H1 (cell line): ENCODE results near the gene MYO7B. TPM values are rescaled to one million over a fixed set of nuclear protein-coding genes. Genes with fewer than 3 reads are reported as not detected.
A peak's percentile ranks its signal among the peaks of the same experiment; 100 is the strongest.

Experiments used
- CTCF ChIA-PET: fragments of 300-600 bp; sonication (Branson Sonifier 250); formaldehyde crosslinking; loops from one replicate; lab custom pipeline; 2021; ENCODE audit not compliant: partially characterized antibody; lab: Charles Lee
- POLR2A ChIA-PET: fragments of 300-600 bp; sonication (Branson Sonifier 250); formaldehyde crosslinking; loops from one replicate; lab custom pipeline; 2021; ENCODE audit warnings: inconsistent platforms; ENCODE audit not compliant: partially characterized antibody; lab: Charles Lee
- DNase-seq, 2 experiments: peaks; one replicate each; pipeline versions ENCODE4 v3.0.0 to v3.0.0-alpha.2; 2010 to 2022; ENCODE audit warnings: low spot score in 2 of 2, low read depth in 1 of 2, mixed read lengths in 1 of 2
- FAIRE-seq: peaks from 2 replicates; lab custom pipeline; 2011; peaks lifted over from hg19 to GRCh38; lab: Jason Lieb, UNC
- H2AFZ ChIP-seq: 2 replicates; pipeline ENCODE4 v1.8.1; 2012; ENCODE audit warnings: low read length, inconsistent platforms
- H2AK5ac ChIP-seq: 2 replicates; pipeline ENCODE4 v1.6.1; 2013; ENCODE audit warnings: low read depth, low read length
- H2BK120ac ChIP-seq: replicated peaks from 2 replicates; pipeline ENCODE3; 2013; ENCODE audit warnings: low read depth, low read length, inconsistent platforms
- H2BK12ac ChIP-seq: 2 replicates; pipeline ENCODE4 v1.6.1; 2013; ENCODE audit warnings: low read depth, low read length
- H2BK15ac ChIP-seq: 2 replicates; pipeline ENCODE4 v1.6.1; 2013; ENCODE audit warnings: low read length
- H2BK20ac ChIP-seq: 2 replicates; pipeline ENCODE4 v1.6.1; 2013; ENCODE audit warnings: low read length
- H2BK5ac ChIP-seq: 2 replicates; pipeline ENCODE4 v1.6.1; 2013; ENCODE audit warnings: low read depth, low read length
- H3K14ac ChIP-seq: 2 replicates; pipeline ENCODE4 v1.6.1; 2013; ENCODE audit warnings: inconsistent platforms; ENCODE audit not compliant: insufficient read length
- H3K18ac ChIP-seq: 2 replicates; pipeline ENCODE4 v1.6.1; 2013; ENCODE audit warnings: low read length; ENCODE audit errors: extremely low read depth
- H3K23ac ChIP-seq: 2 replicates; pipeline ENCODE4 v1.6.1; 2013; ENCODE audit warnings: inconsistent platforms; ENCODE audit not compliant: insufficient read length
- H3K23me2 ChIP-seq: 2 replicates; pipeline ENCODE4 v1.6.1; 2013; ENCODE audit warnings: low read depth, low read length
- H3K27ac ChIP-seq: 2 replicates; pipeline ENCODE4 v1.6.1; 2011; ENCODE audit warnings: low read depth, low read length, inconsistent platforms
- H3K27me3 ChIP-seq, 4 experiments: replicated peaks in 1 of 4; 1 replicate in 1 of 4; 2 replicates in 3 of 4; pipeline versions ENCODE4 v1.6.1 to v1.8.1; 2011 to 2013; ENCODE audit warnings: low read length in 3 of 4, mild to moderate bottlenecking in 3 of 4, inconsistent platforms in 2 of 4, mixed read lengths in 2 of 4, moderate library complexity in 1 of 4; ENCODE audit not compliant: control insufficient read depth in 3 of 4, insufficient read depth in 3 of 4; ENCODE audit errors: extremely low read depth in 1 of 4
- H3K36me3 ChIP-seq, 4 experiments: 2 replicates each; pipeline versions ENCODE4 v1.6.1 to v1.8.1; 2011 to 2013; ENCODE audit warnings: mild to moderate bottlenecking in 4 of 4, low read length in 3 of 4, moderate library complexity in 2 of 4, control low read depth in 1 of 4, inconsistent platforms in 1 of 4; ENCODE audit not compliant: insufficient read depth in 4 of 4, control insufficient read depth in 2 of 4
- H3K4ac ChIP-seq: replicated peaks from 2 replicates; pipeline ENCODE3; 2013; ENCODE audit warnings: low read length, low read depth, mixed read lengths, inconsistent platforms; ENCODE audit not compliant: insufficient read length
- H3K4me1 ChIP-seq, 4 experiments: replicated peaks in 1 of 4; 1 replicate in 1 of 4; 2 replicates in 3 of 4; pipeline versions ENCODE4 v1.6.1 to v1.8.1; 2011 to 2013; ENCODE audit warnings: low read length in 3 of 4, inconsistent platforms in 2 of 4, mixed read lengths in 1 of 4; ENCODE audit not compliant: insufficient read depth in 4 of 4, control insufficient read depth in 3 of 4
- H3K4me2 ChIP-seq, 2 experiments: 2 replicates each; pipeline versions ENCODE4 v1.6.1 to v1.8.1; 2011 to 2013; ENCODE audit warnings: low read depth in 2 of 2, low read length in 2 of 2, control low read depth in 1 of 2, inconsistent platforms in 1 of 2, mild to moderate bottlenecking in 1 of 2; ENCODE audit not compliant: insufficient read depth in 1 of 2
- H3K4me3 ChIP-seq, 4 experiments: fragments of 200-600, 300-600 bp in 1 of 4; sonication (generic), shearing (Covaris generic), sonication (Bioruptor Twin) in 1 of 4; 2 replicates each; pipeline versions ENCODE4 v1.5.1 to v1.8.1; 2011 to 2016; ENCODE audit warnings: low read length in 4 of 4, low read depth in 3 of 4, control low read depth in 2 of 4, inconsistent platforms in 2 of 4, mild to moderate bottlenecking in 2 of 4, mixed read lengths in 1 of 4, moderate library complexity in 1 of 4; ENCODE audit not compliant: insufficient read depth in 2 of 4; ENCODE audit errors: extremely low read depth in 1 of 4
- H3K56ac ChIP-seq: replicated peaks from 2 replicates; pipeline ENCODE3; 2013; ENCODE audit warnings: low read depth, mild to moderate bottlenecking, mixed read lengths, low read length, inconsistent platforms; ENCODE audit not compliant: insufficient read length
- H3K79me1 ChIP-seq: 2 replicates; pipeline ENCODE4 v1.6.1; 2013; ENCODE audit warnings: low read depth, low read length, control low read depth
- H3K79me2 ChIP-seq, 2 experiments: 2 replicates each; pipeline versions ENCODE4 v1.6.1 to v1.8.1; 2012 to 2013; ENCODE audit warnings: low read length in 2 of 2, mild to moderate bottlenecking in 2 of 2, inconsistent platforms in 1 of 2; ENCODE audit not compliant: insufficient read depth in 2 of 2, control insufficient read depth in 1 of 2
- H3K9ac ChIP-seq, 4 experiments: replicated peaks in 1 of 4; 1 replicate in 1 of 4; 2 replicates in 3 of 4; pipeline versions ENCODE4 v1.6.1 to v1.8.1; 2011 to 2013; ENCODE audit warnings: low read depth in 3 of 4, low read length in 3 of 4, control low read depth in 2 of 4, mild to moderate bottlenecking in 2 of 4, moderate library complexity in 2 of 4, inconsistent platforms in 1 of 4; ENCODE audit errors: extremely low read depth in 1 of 4
- H3K9me3 ChIP-seq, 2 experiments: 2 replicates each; pipeline versions ENCODE4 v1.6.1 to v1.8.1; 2012 to 2013; ENCODE audit warnings: mild to moderate bottlenecking in 2 of 2, moderate library complexity in 2 of 2, control low read depth in 1 of 2, inconsistent platforms in 1 of 2, low read depth in 1 of 2, low read length in 1 of 2, mixed read lengths in 1 of 2; ENCODE audit not compliant: insufficient read depth in 2 of 2
- H4K20me1 ChIP-seq, 2 experiments: replicated peaks in 1 of 2; 2 replicates each; pipeline versions ENCODE3 to v1.8.1; 2011 to 2013; ENCODE audit warnings: inconsistent platforms in 2 of 2, low read length in 2 of 2, mild to moderate bottlenecking in 1 of 2; ENCODE audit not compliant: insufficient read depth in 2 of 2, control insufficient read depth in 1 of 2
- H4K5ac ChIP-seq: 2 replicates; pipeline ENCODE4 v1.6.1; 2013; ENCODE audit warnings: low read length, low read depth, mixed read lengths, inconsistent platforms; ENCODE audit not compliant: insufficient read length
- H4K8ac ChIP-seq: 2 replicates; pipeline ENCODE4 v1.8.0; 2013; ENCODE audit warnings: mild to moderate bottlenecking, moderate library complexity, low read length, inconsistent platforms; ENCODE audit not compliant: insufficient read depth; ENCODE audit errors: extremely low read depth
- H4K91ac ChIP-seq: replicated peaks from 2 replicates; pipeline ENCODE3; 2013; ENCODE audit warnings: low read length, mixed read lengths, inconsistent platforms; ENCODE audit not compliant: insufficient read length
- BRCA1 ChIP-seq: IDR thresholded peaks from 2 replicates; pipeline ENCODE4 v1.6.1; 2012; ENCODE audit warnings: low read depth, low read length, improper control_type of control experiment
- CEBPB ChIP-seq: IDR thresholded peaks from 2 replicates; pipeline ENCODE4 v1.6.1; 2012; ENCODE audit warnings: low read depth, low read length
- CHD1 ChIP-seq: IDR thresholded peaks from 2 replicates; pipeline ENCODE4 v1.6.1; 2012; ENCODE audit warnings: low read depth, low read length, improper control_type of control experiment
- E2F6 ChIP-seq: IDR thresholded peaks from 2 replicates; pipeline ENCODE4 v1.6.1; 2012; ENCODE audit warnings: inconsistent platforms
- GABPA ChIP-seq: IDR thresholded peaks from 2 replicates; pipeline ENCODE4 v1.6.1; 2011; ENCODE audit warnings: mild to moderate bottlenecking, low read length, moderate library complexity, borderline replicate concordance; ENCODE audit not compliant: insufficient read depth
- HDAC6 ChIP-seq: IDR thresholded peaks from one replicate; pipeline ENCODE4 v1.7.1; 2012; ENCODE audit warnings: low read depth, mild to moderate bottlenecking, inconsistent platforms, low read length, moderate library complexity
- JUND ChIP-seq: IDR thresholded peaks from 2 replicates; pipeline ENCODE4 v1.6.1; 2011; ENCODE audit warnings: mild to moderate bottlenecking, improper control_type of control experiment, low read length
- NANOG ChIP-seq: IDR thresholded peaks from 2 replicates; pipeline ENCODE4 v1.6.1; 2011; ENCODE audit warnings: low read length, low read depth, mild to moderate bottlenecking, inconsistent platforms; ENCODE audit not compliant: insufficient read depth, poor library complexity, severe bottlenecking
- SAP30 ChIP-seq: fragments of 300-600 bp; sonication (generic); IDR thresholded peaks from 2 replicates; pipeline ENCODE4 v1.7.1; 2012; ENCODE audit warnings: low read length, moderate library complexity, mild to moderate bottlenecking, inconsistent platforms; ENCODE audit not compliant: insufficient read depth, insufficient replicate concordance
- SIRT6 ChIP-seq: IDR thresholded peaks from one replicate; pipeline ENCODE4 v1.7.1; 2012; ENCODE audit warnings: low read length, inconsistent platforms
- USF2 ChIP-seq: IDR thresholded peaks from 2 replicates; pipeline ENCODE4 v1.6.1; 2011; ENCODE audit warnings: low read length, improper control_type of control experiment
- WGBS, 2 experiments: shearing (Covaris generic) in 1 of 2; methylation state at CpG; one replicate each; pipeline versions ENCODE4 v1.1.6 to v1.1.7; 2013 to 2015; ENCODE audit warnings: low lambda C conversion rate in 2 of 2, mixed read lengths in 2 of 2, inconsistent platforms in 1 of 2, low coverage in 1 of 2, missing lambda C conversion rate in 1 of 2; ENCODE audit not compliant: insufficient replicate concordance in 2 of 2, insufficient coverage in 1 of 2, insufficient read length in 1 of 2; ENCODE audit errors: extremely low coverage in 1 of 2, missing lambda C conversion rate in 1 of 2; 5-methylcytosine and 5-hydroxymethylcytosine counted together
- polyA plus RNA-seq, 7 experiments: library from polyadenylated mRNA; depleted of rRNA in 3 of 7; stranded (reverse) in 5 of 7; unstranded in 2 of 7; fragments of >200 nt in 5 of 7; fragments of 200-250 nt in 2 of 7; gene quantifications; 1 replicate in 5 of 7; 2 replicates in 1 of 7; 4 replicates in 1 of 7; pipeline versions ENCODE4 v1.2.1 to v1.2.3, GENCODE V29; 2011 to 2013; ENCODE audit warnings: missing spikeins in 2 of 7, mixed read lengths in 2 of 7
- total RNA-seq: library from RNA; stranded (reverse); fragmentation: NEBNext Ultra II Directional; extraction: Animal tissue kit (Norgen Biotek cat#: 25700); gene quantifications from 2 replicates; pipeline ENCODE4 v1.2.1, GENCODE V29; 2021

The MYO7B gene
- total and polyA plus RNA-seq, 2 of the 8 experiments (the other 6 are each of a cell fraction or from before 2014, with no cell fraction given) = not detected

- peak overlapping the region; percentile 63 for H4K91ac ChIP-seq
- no peak overlapping the region for H2AK5ac ChIP-seq
- no peak overlapping the region for H2BK15ac ChIP-seq
- no peak overlapping the region; the same call in 1 of the 2 replicates for H2BK5ac ChIP-seq
- no peak overlapping the region for H3K27ac ChIP-seq
- FAIRE-seq (no peak), DNase-seq (no peak)
- H3K18ac ChIP-seq = no peak overlapping the region
- no peaks in the 10 kb centered on the region for H3K23me2 ChIP-seq
- CTCF ChIA-PET = interaction anchor here (1.2 to 13.7 kb wide), 2 partner anchors 17 to 55 kb away, joined by 3 to 160 read pairs; no protein-coding TSS in a partner anchor
- H3K27me3 ChIP-seq = peaks cover 0 to 2% (median 0%) of the 10 kb centered on the region in 4 experiments; a peak in 1 of 7 replicates
- no peak overlapping the region for H4K5ac ChIP-seq
- peaks cover 0 to 5% (median under 1%) of the 10 kb centered on the region in 4 experiments; a peak in 2 of 7 replicates for H3K4me1 ChIP-seq
- H3K4me3 ChIP-seq = no peak overlapping the region
- no peak overlapping the region for H2BK12ac ChIP-seq
- no peaks in the 10 kb centered on the region for H4K20me1 ChIP-seq
- POLR2A ChIA-PET = no interaction called here
- no peak overlapping the region for H3K9ac ChIP-seq
- no peak overlapping the region for H3K4ac ChIP-seq
- no peak overlapping the region for H3K4me2 ChIP-seq
- H3K9me3 ChIP-seq = no peaks in the 10 kb centered on the region
- WGBS, 2 experiments = 86% methylated on average over 23 of the region's 24 CpGs; no CpG with 5 or more reads in 1 of the 2 experiments
- no peaks in the 10 kb centered on the region for H3K79me2 ChIP-seq
- no peaks in the 10 kb centered on the region for H3K36me3 ChIP-seq
- H3K14ac ChIP-seq = no peak overlapping the region
- H3K79me1 ChIP-seq = 0 out of 2 replicates have a peak, but pooled peaks cover 3% of the 10 kb centered on the region
- no peak overlapping the region for H2BK20ac ChIP-seq
- H2AFZ ChIP-seq = no peak overlapping the region
- no peak overlapping the region for H3K56ac ChIP-seq
- H3K23ac ChIP-seq = no peak overlapping the region
- peak overlapping the region; percentile 69 for H4K8ac ChIP-seq
- no peak overlapping the region for H2BK120ac ChIP-seq
- TF ChIP-seq BRCA1 = no peak
- TF ChIP-seq SIRT6 = no peak
- TF ChIP-seq CEBPB = no peak
- TF ChIP-seq USF2 = no peak
- no peak for TF ChIP-seq JUND
- no peak for TF ChIP-seq E2F6
- TF ChIP-seq GABPA = no peak
- no peak for TF ChIP-seq NANOG
- no peak for TF ChIP-seq CHD1
- TF ChIP-seq SAP30 = no peak
- no peak for TF ChIP-seq HDAC6
Measured at GRCh38 chr2:127646487-127647241, 111.2 kb downstream of the MYO7B start.
